ENCODE data around the gene PFDN5.
A peak's percentile ranks its signal among the peaks of the same experiment; 100 is the strongest.
"Not testable (repeated sequence)": the region's sequence is repeated elsewhere in the genome, so short reads cannot be mapped to it uniquely, and the experiment has no call there.

PFDN5 gene

DNA sequence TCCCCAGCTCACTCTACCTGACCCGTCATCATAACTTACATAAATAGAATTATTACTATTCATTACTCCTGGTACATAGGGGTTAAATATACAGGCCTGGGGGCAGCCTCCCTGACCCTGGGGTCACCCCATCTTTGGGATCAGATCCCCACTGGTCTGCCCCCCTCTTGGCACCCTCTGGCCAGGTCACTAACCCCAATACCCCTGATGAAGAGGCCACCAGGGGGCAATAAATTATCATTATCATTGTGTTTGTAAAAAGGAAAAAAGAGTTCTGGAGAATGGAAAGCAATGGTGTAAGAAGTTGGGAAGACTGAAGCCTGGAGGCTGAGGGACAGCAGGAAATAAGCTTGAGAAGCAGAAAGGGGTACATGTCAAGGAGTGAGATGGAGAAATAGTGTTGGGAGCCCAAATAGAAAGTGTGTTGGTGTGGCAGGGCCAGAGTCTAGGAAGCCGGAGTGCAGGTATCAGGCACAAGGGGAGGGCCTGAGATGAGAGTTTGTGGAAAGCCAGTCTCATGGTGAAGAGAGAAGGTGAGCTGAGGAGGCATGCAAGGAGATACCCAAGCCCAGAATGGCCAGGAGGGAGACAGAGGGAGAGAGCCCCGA, 32.2 kb downstream of the PFDN5 start:
- peaks cover 4% of the 10 kb centered on the region; the same call in 1 of the 2 replicates for H3K4me1 ChIP-seq (ENCODE audit: insufficient read depth, low read length)
- H3K9ac ChIP-seq (ENCODE audit: low read depth, low read length), result no peak overlapping the region
- H3K36me3 ChIP-seq (ENCODE audit: insufficient read depth, low read length), result no peaks in the 10 kb centered on the region
- H3K9me3 ChIP-seq (ENCODE audit: control insufficient read depth, insufficient read depth, low read length), result no peaks in the 10 kb centered on the region

DNA sequence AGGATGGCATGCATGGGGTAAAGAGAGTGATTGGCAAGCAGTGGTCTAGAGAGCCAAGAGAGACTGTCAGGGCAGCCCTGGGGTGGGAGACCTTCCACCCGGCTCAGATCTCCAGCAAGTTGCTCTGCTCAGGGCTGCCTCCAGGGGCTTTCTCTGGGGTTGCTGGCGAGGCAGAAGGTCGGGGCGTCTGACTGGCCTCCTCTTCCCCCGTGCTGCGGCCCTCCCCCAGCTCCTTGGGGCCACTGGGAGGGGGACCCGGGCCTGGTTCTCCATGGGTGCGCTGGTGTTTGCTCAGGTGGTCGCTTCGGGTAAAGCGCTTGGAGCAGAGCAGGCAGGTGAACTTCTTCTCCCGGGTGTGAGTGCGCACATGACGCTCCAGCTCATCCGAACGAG, 32.7 kb downstream of the PFDN5 start:
- H3K4me1 ChIP-seq (ENCODE audit: insufficient read depth, low read length), result peaks cover 4% of the 10 kb centered on the region; the same call in 1 of the 2 replicates
- H3K9me3 ChIP-seq (ENCODE audit: control insufficient read depth, insufficient read depth, low read length), result no peaks in the 10 kb centered on the region
- H3K9ac ChIP-seq (ENCODE audit: low read depth, low read length), result no peak overlapping the region
- no peaks in the 10 kb centered on the region for H3K36me3 ChIP-seq (ENCODE audit: insufficient read depth, low read length)

DNA sequence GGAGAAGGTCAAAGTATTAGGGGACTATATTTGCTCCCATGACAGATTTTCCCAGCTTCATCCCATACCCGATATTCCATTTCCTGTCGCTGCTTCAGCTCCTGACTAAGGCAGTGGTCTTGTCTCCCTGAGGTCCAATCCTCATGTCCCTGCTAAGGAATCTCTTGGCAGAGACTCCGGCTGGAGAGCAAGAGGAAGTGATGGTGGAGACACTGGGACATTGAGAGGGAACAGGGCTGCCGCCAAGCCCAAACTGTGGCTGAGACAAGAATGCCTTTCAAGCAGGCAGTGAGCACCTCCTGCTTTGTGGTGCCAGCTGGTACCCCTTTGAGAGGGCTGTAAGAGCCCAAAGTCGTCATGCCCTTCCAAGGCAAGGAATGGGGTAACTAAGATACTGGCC, 35.3 kb downstream of the PFDN5 start:
- H3K9ac ChIP-seq (ENCODE audit: low read depth, low read length), result no peak overlapping the region
- no peaks in the 10 kb centered on the region for H3K9me3 ChIP-seq (ENCODE audit: control insufficient read depth, insufficient read depth, low read length)
- no peaks in the 10 kb centered on the region for H3K36me3 ChIP-seq (ENCODE audit: insufficient read depth, low read length)
- peaks cover 9% of the 10 kb centered on the region for H3K4me1 ChIP-seq (ENCODE audit: insufficient read depth, low read length)

DNA sequence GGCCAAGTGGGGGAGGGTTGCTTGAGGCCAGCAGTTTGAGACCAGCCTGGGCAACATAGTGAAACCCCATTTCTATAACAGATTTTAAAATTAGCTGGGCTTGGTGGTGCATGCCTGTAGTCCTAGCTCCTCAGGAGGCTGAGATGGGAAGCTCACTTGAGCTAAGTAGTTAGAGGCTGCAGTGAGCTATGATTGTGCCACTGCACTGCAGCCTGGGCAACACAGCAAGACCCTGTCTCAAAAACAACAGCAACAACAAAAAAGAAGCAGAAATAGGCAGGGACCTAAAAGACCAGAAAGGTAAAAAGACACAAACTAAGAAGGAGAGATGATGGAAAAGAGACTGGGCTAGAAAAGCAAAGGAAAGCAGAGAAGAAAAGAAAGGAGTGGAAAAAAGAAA, 37.0 kb downstream of the PFDN5 start:
- H3K9me3 ChIP-seq (ENCODE audit: control insufficient read depth, insufficient read depth, low read length); H3K36me3 ChIP-seq (ENCODE audit: insufficient read depth, low read length); H3K9ac ChIP-seq (ENCODE audit: low read depth, low read length): not testable (repeated sequence)
- H3K4me1 ChIP-seq (ENCODE audit: insufficient read depth, low read length), result peaks cover 13% of the 10 kb centered on the region

- Histone ChIP-seq H3K36me3 (ENCODE audit: insufficient read depth, low read length) (no peaks in the 10 kb centered on the region), H3K9ac (ENCODE audit: low read depth, low read length) (no peak overlapping the region), H3K9me3 (ENCODE audit: control insufficient read depth, insufficient read depth, low read length) (no peaks in the 10 kb centered on the region), H3K4me1 (ENCODE audit: insufficient read depth, low read length) (peaks cover 15% of the 10 kb centered on the region)
Measured at GRCh38 chr12:53332744-53333143, 37.4 kb downstream of the PFDN5 start.

- no peaks in the 10 kb centered on the region for H3K36me3 ChIP-seq (ENCODE audit: insufficient read depth, low read length)
- peaks cover 19% of the 10 kb centered on the region for H3K4me1 ChIP-seq (ENCODE audit: insufficient read depth, low read length)
- no peak overlapping the region for H3K9ac ChIP-seq (ENCODE audit: low read depth, low read length)
- no peaks in the 10 kb centered on the region for H3K9me3 ChIP-seq (ENCODE audit: control insufficient read depth, insufficient read depth, low read length)
Measured at GRCh38 chr12:53333289-53333688, 37.9 kb downstream of the PFDN5 start.

- peaks cover 21% of the 10 kb centered on the region for H3K4me1 ChIP-seq (ENCODE audit: insufficient read depth, low read length)
- no peaks in the 10 kb centered on the region for H3K36me3 ChIP-seq (ENCODE audit: insufficient read depth, low read length)
- H3K9ac ChIP-seq (ENCODE audit: low read depth, low read length), result no peak overlapping the region
- H3K9me3 ChIP-seq (ENCODE audit: control insufficient read depth, insufficient read depth, low read length), result no peaks in the 10 kb centered on the region
Measured at GRCh38 chr12:53333845-53334244, 38.5 kb downstream of the PFDN5 start.

GRCh38 chr12:53334822-53335221, 39.5 kb downstream of the PFDN5 start:
- H3K9ac ChIP-seq (ENCODE audit: low read depth, low read length), result no peak overlapping the region
- H3K36me3 ChIP-seq (ENCODE audit: insufficient read depth, low read length), result no peaks in the 10 kb centered on the region
- H3K9me3 ChIP-seq (ENCODE audit: control insufficient read depth, insufficient read depth, low read length), result no peaks in the 10 kb centered on the region
- H3K4me1 ChIP-seq (ENCODE audit: insufficient read depth, low read length), result peaks cover 21% of the 10 kb centered on the region

- peaks cover 21% of the 10 kb centered on the region for H3K4me1 ChIP-seq (ENCODE audit: insufficient read depth, low read length)
- H3K9me3 ChIP-seq (ENCODE audit: control insufficient read depth, insufficient read depth, low read length), result no peaks in the 10 kb centered on the region
- no peaks in the 10 kb centered on the region for H3K36me3 ChIP-seq (ENCODE audit: insufficient read depth, low read length)
- H3K9ac ChIP-seq (ENCODE audit: low read depth, low read length), result no peak within 1 kb of the TSS; the same call in 1 of the 2 replicates
Measured at GRCh38 chr12:53336181-53336681, 40.9 kb downstream of the PFDN5 start, which contains the start of gene SP7. Gene SP7 (minus strand): TSS chr12:53336354. CDS start chr12:53335646, 708 bp downstream.

DNA sequence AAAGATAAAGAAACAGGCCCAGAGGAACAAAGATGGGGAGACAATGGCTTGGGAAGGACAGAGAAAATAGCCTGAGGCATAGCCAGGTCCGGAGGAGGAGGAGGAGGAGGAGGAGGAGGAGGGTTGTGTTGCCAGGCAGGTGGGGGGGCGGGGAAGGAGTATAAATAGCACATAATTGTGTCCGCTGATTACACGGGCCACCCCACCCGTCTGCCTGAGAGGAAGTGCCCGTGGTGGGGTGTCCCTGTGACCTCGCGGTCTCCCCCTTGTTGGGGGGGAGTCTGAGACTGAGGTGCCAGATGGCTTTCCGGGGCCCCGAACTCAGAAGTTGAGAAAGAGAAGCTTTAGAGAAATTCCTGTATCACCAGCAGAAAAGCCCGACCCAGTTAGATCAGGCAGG, 42.7 kb downstream of the PFDN5 start:
- peaks cover 21% of the 10 kb centered on the region for H3K4me1 ChIP-seq (ENCODE audit: insufficient read depth, low read length)
- no peak overlapping the region; the same call in 1 of the 2 replicates for H3K9ac ChIP-seq (ENCODE audit: low read depth, low read length)
- no peaks in the 10 kb centered on the region for H3K9me3 ChIP-seq (ENCODE audit: control insufficient read depth, insufficient read depth, low read length)
- no peaks in the 10 kb centered on the region for H3K36me3 ChIP-seq (ENCODE audit: insufficient read depth, low read length)

GRCh38 chr12:53338916-53339315, 43.6 kb downstream of the PFDN5 start:
- Histone ChIP-seq H3K9me3 (ENCODE audit: control insufficient read depth, insufficient read depth, low read length) (no peaks in the 10 kb centered on the region), H3K9ac (ENCODE audit: low read depth, low read length) (no peak overlapping the region), H3K36me3 (ENCODE audit: insufficient read depth, low read length) (no peaks in the 10 kb centered on the region), H3K4me1 (ENCODE audit: insufficient read depth, low read length) (peaks cover 21% of the 10 kb centered on the region)

DNA sequence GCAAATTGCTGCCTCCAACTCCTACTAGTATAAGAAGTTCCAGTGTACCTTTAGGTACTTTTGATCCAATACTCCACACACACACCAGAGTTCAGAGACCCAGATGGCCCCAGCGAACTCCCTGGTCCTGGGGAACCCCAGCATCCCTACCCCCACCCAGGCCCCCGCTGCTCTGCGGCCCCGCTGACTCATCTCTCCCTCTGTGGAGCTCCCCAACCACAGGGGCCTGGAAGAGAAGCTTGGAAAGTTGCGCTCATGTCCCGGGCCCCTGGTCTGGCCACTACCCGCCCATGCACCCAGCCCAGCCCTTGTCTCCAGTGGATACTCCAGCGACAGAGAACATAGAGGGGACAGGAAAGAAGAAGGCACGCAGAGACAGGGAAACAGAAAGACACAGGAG, 45.1 kb downstream of the PFDN5 start:
- Histone ChIP-seq H3K4me1 (ENCODE audit: insufficient read depth, low read length) (peaks cover 18% of the 10 kb centered on the region), H3K9me3 (ENCODE audit: control insufficient read depth, insufficient read depth, low read length) (no peaks in the 10 kb centered on the region), H3K9ac (ENCODE audit: low read depth, low read length) (no peak overlapping the region), H3K36me3 (ENCODE audit: insufficient read depth, low read length) (no peaks in the 10 kb centered on the region)

DNA sequence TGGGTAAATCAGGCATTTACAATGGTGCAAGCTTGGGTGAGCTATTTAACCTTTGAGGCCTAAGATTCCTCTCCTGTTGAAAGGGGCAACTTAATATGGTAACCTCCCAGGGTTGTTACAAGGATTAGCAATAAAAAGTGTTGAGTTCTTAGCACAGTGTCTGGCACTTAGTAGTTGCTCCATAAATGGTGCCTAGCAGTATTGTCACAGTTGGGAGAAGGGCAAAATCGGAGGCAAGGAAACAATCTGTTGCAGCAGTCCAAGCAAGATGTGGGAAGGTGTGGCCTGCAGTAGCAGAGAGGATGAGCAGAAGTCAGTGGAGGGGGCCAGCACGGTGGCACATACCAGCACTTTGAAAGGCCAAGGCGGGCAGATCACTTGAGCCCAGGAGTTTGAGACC, 48.1 kb downstream of the PFDN5 start:
- Histone ChIP-seq H3K36me3 (ENCODE audit: insufficient read depth, low read length) (no peaks in the 10 kb centered on the region), H3K4me1 (ENCODE audit: insufficient read depth, low read length) (peaks cover 7% of the 10 kb centered on the region; the same call in 1 of the 2 replicates)

GRCh38 chr12:53343969-53344368, 48.6 kb downstream of the PFDN5 start:
- peaks cover 7% of the 10 kb centered on the region; the same call in 1 of the 2 replicates for H3K4me1 ChIP-seq (ENCODE audit: insufficient read depth, low read length)
- H3K9ac ChIP-seq (ENCODE audit: low read depth, low read length), result no peak overlapping the region
- no peaks in the 10 kb centered on the region for H3K36me3 ChIP-seq (ENCODE audit: insufficient read depth, low read length)
- H3K9me3 ChIP-seq (ENCODE audit: control insufficient read depth, insufficient read depth, low read length), result no peaks in the 10 kb centered on the region

More for the DNA sequence above, 48.1 kb downstream of the PFDN5 start:
- Histone ChIP-seq H3K9me3 (ENCODE audit: control insufficient read depth, insufficient read depth, low read length) (no peaks in the 10 kb centered on the region), H3K9ac (ENCODE audit: low read depth, low read length) (no peak overlapping the region)

DNA sequence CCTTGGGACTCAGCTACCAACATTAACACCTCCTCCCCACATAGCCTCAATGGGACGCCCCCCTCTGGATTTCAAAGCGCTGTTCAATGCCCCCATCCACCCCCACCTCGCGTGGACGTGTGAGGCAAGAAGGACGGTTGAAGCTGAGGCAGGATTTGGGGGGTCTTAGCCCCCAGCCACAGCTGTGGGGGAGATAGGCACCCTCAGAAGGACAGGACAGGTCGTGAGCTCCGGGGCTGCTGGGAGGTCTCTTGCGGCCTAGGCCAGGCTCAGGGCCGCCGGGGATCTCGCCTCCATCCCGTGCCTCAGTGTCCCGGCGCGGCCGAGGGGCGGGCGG, 49.1 kb downstream of the PFDN5 start:
- Histone ChIP-seq H3K36me3 (ENCODE audit: insufficient read depth, low read length) (no peaks in the 10 kb centered on the region), H3K9ac (ENCODE audit: low read depth, low read length) (peak overlapping the region; percentile 37; the same call in 1 of the 2 replicates), H3K9me3 (ENCODE audit: control insufficient read depth, insufficient read depth, low read length) (no peaks in the 10 kb centered on the region), H3K4me1 (ENCODE audit: insufficient read depth, low read length) (peaks cover 7% of the 10 kb centered on the region; the same call in 1 of the 2 replicates)

Data from ES-I3 (cell line).